COR-L47 (cell line): ENCODE measurements around the gene ATP2B1.
"Not testable (repeated sequence)": the region's sequence is repeated elsewhere in the genome, so short reads cannot be mapped to it uniquely, and the experiment has no call there.

Source experiments
- DNase-seq: peaks from one replicate; lab custom pipeline; 2025; lab: John Stamatoyannopoulos, UW

ATP2B1 gene

DNA sequence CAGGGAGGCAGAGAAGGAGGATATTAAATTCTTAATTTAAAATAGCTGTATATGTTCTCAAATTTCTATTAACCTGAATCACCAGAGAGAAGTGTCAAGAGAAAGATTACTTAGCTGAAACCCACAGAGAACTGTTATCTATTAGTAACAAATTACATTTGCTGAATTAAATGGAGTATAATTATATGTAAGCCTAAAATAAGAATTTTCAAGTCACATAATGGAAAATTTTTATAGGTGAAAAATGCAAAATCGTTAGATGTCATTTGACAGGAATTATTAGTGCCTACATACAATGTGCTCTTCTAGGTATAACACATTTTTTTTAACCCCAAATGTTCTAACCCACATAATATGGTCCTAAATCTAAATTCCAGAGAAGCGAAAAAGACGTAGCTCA is 4.1 kb upstream of the ATP2B1 start:
- no peak for DNase-seq

DNA sequence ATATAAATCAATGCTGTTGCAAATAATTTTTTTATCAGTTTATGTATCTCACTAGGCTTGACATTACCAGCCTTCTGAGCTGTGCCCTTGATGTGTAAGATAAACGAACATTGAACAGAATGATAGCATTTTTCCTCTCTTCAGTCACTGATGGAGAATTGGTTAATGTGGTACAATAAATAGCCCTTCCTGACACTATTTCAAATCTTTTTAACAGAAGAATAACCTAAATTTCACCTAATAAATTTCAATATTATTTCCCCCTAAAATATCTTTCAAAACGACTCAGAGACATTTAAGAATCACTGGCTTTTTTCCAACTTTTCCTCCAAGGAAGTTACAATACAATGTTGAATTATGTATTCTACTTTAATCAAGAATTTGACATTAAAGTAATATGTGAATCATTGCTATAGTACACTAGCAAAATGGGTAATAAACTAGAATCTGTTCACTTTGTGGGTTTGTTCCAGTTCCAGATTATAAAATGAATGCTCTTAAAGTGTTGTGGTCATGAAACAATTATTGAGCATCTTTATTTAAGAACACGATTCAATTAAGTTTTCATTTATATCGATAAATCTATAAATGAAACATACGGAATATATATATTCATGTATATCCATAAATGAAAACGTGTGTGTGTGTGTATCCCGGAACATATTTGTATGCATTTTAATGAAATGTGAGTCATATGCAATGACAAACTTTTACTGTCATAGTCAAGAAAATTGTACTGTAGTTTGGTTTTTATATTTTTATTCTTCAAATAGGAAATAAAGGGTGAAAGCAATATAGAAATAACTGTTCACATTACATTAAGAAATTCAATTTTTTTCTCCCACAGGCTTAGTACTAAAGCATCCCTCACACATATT is 2.5 kb upstream of the ATP2B1 start:
- DNase-seq: no peak

DNA sequence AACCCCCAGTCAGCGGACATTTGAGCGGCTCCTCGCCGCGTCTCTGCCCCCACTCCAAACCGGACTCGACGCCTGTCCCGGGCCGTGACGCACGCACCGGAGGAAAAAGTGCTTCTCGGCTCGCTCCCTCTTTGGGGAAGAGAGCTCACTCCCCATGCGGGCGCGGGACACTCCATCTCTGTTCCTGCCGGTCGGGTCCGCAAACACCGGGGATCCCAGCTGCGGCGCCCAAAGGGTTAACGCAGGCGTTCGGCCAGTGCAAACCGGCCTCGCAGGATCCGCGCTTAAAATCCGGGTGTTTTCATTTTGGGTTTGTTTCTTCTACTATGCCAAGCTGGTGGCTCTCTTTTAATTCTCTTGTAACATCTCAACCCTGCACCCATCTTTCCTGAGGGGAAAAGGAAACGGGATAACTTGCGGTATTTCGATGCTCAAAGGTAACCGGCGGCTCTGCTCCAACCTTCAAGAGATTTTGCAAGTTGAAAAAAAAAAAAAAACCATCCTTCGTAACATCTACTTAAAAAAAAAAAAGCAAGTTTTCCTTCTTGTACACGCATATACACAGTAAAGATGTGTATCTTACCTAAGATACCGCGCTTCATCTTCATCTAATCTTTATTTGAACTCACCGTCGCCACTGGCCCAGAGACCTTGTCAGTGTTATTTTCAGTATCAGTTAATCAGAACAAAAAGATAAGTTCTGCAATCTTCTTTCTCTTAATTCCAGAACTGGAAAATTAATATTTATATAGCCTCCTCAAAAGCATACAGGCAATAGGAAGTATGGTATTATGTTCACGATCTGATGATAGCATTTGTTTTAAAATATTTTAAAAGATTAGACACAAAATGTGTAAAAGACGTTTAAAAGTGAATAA is 1.6 kb upstream of the ATP2B1 start:
- DNase-seq: no peak

DNA sequence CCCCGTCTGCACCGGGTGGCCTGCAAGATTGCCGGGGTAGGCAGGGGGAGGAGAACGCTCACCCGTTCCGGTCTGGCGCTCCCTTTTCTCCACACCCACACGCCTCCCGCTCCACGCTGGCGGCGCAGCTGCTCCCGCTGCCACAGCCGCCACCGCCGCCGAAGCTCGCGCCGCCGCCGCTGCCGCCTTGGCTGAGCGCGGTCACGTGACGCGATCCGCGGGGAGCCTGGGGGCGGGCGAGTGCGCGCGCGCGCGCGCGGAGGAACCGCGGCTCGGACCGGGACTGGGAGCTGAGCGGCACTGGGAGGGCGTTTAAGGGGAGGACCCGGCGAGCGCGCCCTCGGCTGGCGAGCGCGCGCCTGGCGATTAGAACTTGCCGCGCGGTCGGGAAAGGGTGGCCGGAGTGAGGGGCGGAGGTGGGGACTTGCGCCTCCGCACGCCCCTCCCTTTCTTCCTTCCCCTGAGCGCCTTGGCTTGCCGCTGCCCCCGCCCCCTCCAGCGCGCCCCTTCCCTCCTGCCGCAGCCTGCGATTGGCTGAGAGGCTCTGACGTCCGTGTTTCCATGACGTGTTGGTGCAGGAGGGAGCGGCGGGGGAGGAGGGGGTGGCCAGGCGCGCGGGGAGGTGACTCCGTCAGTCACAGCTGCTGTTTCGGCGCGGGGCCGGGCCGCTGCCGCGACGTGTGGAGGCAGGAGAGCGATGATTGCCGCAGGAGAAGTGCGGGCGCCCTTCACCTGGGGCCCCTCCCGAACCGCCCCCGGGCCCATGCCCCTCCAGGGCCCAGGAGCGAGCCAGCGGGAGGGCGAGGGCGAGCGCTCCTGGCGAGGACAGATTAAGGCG is 738 bp upstream of the ATP2B1 start:
- DNase-seq: peak; percentile 96

DNA sequence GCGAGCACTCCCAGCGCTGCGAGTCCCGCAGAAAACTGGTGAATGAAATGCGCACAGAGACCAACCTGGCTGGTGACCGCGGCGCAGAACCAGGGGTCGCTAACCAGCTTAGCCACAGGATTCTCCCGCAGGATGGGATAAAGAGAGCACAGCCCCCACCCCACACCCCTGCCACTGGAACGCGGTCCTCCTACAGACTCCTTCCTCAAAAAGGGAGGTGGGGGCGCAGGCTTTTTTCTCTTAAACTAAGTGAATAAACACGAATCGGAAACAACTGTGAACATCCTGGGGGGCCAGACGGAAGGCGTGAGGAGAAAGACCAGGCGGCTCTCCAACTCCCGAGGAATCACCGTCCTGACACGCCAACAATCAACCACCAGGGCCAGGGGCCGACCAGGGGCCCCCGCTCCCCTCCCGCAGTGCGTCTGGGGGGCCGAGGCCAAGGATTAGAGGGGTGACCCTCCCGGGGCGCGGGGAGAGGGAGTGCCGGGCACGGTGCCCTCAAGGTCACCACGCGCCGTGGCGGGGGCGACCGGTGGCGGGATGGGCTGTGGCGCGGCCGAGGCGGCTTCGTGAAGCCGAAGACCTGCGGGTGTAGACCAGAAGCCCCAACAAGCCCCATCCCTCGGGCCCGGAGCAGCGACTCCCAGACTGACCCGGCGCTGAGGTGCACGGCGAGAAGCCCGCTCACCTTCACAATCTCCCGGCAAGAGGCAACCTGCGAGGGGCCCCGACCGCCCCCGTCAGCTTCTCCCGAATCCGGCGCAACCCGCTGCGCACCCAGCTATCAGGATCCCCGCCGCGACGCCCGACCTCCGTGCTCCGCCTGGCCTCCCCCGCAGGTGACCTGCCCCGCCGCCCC is 704 bp downstream of the ATP2B1 start:
- no peak for DNase-seq

DNA sequence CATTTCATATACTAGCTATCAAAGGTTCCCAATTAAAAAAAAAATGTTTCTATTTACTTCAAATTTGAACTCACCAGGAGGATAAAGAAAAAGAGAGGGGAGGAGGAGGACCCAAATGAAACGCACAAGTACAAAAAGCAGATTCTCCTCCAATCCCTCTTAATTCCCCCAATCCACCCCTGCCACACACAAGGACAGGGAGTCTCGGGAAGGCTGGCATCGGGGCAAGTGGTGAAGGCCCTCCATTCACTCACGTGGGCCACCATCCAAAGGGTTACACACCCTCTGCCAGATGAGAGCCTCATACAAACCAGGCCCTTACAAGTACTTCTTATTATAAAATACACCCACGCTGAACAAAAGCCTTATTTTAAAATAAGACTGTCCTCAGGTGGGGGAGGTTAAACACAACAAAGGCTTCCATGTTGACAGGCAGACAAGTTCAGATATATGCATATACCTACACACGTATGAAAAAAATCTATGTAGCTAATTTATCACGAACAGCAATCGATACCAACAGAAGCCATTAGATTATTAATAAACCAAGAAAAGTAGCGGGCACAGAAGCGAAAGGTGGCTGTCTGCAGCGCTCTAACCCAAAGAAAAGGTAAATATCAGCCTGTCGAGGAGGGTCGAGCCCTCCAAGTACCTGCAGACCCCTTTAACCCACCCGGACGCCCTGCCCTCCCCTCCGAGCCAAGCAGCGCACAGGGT is 1.5 kb downstream of the ATP2B1 start:
- no peak for DNase-seq

DNA sequence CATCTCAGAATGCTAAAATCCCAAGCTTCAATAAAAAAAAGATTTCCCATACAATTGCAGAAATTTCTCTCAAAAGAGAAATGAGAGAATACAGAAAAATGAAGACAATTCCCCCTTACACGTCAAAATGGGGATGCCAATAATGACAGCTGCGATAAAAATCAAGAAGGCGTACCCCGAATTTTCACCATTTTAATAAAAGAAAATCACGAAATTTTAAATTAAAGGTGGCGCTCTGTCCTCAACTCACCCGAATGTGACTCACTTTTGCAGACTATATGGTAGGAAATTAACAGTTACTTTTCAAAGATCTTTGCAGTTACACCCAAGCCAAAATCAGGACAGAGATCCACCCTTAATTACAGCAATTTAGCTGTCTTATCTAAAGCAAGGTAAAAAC is 2.1 kb downstream of the ATP2B1 start:
- no peak for DNase-seq

DNA sequence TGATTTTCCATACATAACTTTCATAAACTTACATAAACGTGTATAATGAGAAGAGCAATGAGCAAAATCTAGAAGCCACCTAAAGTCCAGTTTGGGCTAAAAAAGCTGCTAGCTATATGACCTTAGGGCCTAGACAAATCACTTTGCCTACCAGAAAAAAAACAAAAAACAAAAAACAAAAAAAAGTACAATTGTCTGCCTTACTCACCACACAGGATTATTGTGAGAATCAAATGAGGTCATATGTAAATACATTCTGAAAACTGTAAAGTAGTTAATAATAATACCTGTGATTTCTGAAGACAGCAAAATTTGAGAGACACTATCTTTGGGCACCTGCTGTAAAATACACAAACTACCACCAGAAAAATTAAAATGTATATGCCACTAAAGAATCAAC is 4.2 kb downstream of the ATP2B1 start:
- no peak for DNase-seq

DNA sequence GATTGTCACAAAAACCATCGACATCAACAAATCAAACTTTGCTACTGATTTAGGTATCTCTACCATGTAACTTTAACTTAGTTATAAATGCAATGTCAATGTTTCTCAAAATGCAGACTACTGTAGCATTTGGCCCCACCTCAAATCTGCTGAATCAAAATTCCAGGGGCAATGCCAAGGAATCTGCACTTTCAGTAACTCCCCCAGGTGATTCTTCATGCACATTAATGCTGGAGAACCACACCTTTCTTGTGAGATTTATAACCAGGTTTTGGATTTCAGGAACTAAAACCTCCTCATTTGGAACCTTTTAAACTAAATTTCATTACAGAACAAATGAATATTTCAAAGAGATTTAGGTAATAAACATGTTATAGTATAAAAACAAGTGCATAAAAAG is 4.9 kb downstream of the ATP2B1 start:
- DNase-seq: no peak

DNA sequence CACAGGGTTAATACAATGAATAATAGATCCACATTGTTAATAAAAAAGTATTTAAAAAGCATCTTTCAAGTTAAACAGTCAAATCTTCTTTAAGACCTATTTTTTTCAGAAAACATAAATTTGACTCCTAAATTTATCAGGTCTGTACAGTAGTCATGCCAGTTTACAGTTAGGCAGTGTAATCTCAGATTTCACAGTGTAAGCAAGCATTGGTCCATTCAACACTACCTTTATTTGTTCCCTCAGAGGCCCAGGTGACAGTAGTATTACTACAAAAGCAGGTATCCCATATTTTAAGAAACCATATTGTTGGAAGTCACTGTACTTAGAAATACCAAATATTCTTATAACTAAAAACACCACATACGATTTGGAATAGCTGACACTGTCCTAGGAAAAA is 6.1 kb downstream of the ATP2B1 start:
- no peak for DNase-seq

DNA sequence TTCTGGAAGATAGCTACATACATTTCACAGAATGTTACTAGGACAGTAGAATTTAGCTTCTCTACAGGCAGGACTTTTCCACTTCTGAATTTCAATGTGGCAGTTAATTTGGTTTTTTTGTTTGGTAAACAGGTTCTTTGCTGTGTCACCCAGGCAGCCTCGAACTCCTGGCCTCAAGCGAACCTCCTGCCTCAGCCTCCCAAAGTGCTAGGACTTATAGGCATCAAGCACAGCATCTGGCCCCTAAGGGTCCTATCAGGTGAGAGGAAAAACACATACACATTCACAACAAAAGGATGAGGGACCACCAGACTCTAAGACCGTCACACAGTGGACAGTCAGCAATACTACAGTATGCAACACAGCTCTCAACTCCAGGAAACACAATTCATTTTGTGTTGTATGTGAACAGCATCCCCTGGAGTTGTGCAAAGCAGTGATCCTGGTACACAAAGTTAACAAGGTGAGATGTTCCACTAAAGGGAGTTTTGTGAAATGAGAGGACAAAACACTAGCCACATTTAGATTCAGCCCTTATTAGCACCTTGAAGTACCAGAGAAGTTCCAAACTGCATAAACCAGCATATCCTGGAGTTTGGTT is 6.9 kb downstream of the ATP2B1 start:
- DNase-seq: no peak

DNA sequence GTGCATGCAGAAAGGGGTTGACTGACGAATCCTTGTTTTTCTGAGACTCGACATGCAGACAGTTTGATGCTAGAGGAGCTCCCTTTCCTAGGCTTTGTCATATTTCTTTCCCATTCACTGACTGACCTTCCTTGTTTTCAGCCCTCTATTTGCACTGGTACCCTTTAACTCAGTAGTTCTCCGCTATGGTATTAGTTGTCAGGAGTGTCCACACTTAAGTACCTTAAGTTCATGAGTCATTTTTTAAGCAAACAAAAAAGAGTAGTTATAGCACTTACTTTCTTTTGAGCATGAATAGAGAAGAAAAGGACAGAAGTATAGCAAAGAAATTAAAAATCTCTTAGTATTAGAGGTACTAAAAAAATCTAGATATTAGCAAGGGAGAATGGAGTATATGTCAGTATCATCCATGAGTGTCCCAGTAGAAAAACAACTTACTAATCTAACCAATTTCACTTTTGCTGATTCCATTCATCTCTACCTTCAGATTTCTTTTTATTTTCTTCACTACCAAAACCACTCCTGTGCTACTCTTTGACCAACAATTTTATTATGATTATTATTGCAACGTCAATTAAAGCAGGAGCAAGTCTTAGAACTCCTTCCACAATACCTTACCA is 8.3 kb downstream of the ATP2B1 start:
- DNase-seq: no peak

DNA sequence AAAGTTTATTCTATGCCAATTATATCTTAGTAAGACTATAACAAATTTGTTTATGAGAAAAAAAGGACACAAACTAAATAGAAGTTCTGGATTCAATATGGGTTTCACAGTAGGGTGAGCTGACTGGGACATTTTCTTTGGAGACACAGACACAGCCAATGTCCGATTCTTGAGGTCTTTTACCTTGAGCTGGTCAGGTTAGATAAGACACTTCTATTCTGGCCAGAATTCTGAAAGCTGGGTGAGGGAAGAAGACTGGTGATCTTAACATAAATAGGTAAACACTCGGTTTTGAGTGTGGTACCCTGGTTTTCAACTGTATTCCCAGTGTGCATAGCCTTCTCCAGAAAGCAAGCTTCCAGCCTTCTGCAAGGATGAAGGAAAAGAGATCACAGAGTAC is 10.0 kb downstream of the ATP2B1 start:
- no peak for DNase-seq

DNA sequence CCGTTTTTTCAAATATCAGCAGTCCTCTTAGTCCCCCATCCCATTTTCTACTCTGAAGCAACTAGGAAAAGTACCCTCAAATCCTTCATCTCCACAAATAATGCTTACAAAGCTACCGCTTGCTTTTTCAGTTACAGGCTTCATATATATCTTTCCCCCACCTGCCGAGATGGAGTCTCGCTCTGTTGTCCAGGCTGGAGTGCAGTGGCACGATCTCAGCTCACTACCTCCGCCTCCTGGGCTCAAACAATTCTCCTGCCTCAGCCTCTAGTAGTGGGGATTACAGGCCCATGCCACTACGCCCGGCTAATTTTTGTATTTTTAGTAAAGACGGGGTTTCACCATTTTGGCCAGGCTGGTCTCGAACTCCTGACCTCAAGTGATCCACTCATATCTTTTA is 10.9 kb downstream of the ATP2B1 start:
- DNase-seq: not testable (repeated sequence)

DNA sequence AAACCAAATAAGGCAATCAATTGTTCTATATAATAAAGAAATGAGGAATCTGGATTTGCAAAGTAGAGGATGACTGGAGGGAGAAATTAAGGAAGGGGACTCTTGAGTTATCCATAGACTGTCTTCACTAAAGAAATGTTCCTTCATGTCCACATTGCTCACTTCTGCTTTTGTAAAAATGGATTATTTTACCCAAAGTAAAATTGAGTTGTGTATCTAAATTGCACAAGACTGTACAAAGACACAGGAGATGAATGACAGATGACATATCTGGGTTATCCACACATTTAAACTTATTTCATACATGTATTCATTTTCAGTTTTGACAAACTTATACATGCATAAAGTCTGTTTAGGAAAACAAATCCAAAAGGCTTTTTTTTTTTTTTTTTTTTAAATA is 11.3 kb downstream of the ATP2B1 start:
- DNase-seq: no peak

DNA sequence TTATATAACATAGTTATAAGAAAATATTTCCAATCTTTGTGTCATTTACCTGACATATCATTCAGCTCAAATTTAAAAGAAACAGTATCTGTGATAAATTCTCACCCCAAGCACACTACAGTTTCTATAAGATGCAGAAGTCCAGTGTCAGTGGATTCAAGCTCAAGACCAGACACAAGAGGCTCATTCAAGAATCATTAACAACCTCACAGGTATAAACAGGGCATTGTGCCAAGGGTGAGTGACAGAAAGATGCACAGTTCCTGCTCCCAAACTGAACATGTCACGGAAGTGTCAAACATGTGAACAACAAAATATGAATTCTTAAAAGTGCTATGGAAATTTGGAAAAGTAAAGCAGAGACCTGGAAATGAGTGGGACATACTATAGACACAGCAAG is 12.8 kb downstream of the ATP2B1 start:
- no peak for DNase-seq

DNA sequence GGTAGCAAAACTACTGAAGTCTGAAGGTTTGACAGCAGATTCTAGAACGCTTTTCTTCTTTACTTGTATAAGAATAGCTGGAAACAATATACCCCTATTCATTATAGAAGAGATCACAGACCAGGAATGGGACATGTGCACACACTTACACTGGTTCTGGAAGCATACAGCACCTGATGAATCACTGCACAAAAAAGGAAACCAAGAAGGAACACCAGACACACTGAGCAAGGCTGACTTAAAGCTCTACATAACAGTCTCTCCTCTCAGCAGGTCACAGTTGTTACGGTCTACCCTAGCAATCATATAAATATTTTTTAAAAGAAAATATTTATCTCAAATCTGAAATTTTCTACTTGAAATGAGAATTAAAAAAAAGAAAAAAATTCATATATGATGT is 13.5 kb downstream of the ATP2B1 start:
- no peak for DNase-seq

DNA sequence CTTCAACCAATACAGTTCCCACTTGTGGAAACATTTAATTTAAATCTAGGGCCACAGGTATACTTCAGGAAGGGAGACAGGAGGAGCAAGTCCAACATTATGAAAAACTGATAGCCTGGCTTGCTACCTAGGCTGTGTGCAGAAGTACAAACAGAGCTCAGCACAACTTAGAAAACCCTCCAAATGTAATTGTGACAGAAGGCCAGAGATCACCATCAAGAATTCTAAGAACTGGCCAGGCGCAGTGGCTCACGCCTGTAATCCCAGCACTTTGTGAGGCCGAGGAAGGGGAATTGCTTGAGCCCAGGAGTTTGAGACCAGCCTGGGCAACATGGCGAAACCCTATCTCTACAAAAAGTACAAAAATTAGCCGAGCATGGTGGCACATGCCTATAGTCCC is 14.1 kb downstream of the ATP2B1 start:
- no peak for DNase-seq

DNA sequence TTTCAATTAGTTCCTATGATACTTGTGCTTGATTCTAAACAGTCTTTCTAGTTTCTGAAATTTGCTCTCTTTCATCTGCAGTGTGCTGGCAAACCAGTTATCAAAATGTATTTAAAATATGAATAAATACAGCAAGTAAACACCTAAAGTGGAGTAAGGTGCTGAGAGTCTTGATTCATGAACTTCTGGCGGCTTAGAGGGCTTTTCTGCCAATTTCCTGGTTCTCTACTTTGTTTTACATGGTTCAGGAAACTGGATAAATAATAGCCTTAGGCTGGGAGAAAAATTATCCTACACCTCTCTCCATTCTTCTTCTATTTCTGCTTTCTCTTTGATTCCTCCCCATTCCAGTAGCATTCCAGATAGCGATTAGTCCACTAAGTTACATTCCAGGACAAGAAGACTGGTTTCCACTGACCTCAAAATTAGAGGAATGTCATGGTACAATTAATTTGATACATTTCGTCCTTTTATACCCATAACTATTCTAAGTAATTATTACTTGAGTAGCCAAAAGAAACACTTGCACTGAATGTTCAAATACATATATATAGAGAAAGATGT is 14.9 kb downstream of the ATP2B1 start:
- DNase-seq: no peak
